Stimulated activated CD8-positive, alpha-beta memory T cell treated with anti-CD3 and anti-CD28 coated beads, Interleukin-4, amount 100 ng/mL, for 48 hours (primary cell): ENCODE measurements around the gene HAPLN3.

Experiments used
- DNase-seq: peaks from one replicate; pipeline ENCODE4 v3.0.0-alpha.2; 2020

The HAPLN3 gene

GRCh38 chr15:88891540-88892254 is 3.6 kb downstream of the HAPLN3 start:
- no peak for DNase-seq

GRCh38 chr15:88890495-88890894 is 4.8 kb downstream of the HAPLN3 start:
- no peak for DNase-seq

- DNase-seq = no peak
Observed at GRCh38 chr15:88888719-88889118, 6.6 kb downstream of the HAPLN3 start.

DNA sequence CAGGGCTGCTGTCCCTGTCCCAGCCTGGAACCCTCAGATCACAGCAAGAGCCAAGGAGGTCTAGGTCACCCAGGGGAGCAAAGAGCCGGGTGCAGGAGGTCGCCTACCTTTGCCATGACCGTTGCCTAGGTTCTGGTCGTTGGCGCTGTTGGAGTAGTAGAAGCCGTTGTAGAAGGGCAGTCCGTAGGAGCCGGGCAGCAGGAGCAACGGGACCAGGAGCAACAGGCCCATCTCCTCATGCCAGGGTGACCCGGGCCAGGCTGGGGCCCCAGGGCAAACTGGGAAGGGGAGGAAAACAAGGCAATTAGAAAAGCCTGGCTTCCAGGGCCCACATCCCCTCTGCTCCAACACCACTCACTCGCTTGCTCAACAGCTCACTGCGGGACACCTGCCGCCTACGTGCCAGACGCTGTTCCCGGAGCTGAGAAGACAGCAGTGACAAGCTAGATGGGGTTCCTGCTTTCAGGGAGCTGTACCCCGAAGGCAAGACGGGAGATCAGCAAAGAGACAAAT is 8.2 kb downstream of the HAPLN3 start:
- no peak for DNase-seq

GRCh38 chr15:88882785-88883184 is 12.6 kb downstream of the HAPLN3 start:
- no peak for DNase-seq

DNA sequence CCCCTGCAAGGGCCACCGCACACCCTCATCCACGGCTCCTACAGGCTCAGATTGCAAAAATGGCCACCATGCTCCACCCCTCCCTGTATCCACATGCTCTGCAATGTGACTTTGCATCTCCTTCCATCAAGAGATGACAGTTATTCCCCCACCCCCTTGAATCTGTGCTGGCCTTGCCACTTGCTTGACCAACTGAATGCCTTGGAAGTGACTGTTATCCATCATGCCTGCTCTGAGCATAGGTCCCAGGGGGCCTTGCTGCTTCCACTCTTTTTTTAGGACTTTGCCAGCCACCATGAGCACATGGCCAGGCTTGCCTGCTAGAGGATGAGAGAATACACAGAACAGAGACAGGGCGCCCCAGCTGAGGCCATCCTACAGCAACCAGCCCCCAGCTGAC is 13.6 kb downstream of the HAPLN3 start:
- DNase-seq = no peak

GRCh38 chr15:88880944-88881740 is 14.2 kb downstream of the HAPLN3 start:
- no peak for DNase-seq

DNA sequence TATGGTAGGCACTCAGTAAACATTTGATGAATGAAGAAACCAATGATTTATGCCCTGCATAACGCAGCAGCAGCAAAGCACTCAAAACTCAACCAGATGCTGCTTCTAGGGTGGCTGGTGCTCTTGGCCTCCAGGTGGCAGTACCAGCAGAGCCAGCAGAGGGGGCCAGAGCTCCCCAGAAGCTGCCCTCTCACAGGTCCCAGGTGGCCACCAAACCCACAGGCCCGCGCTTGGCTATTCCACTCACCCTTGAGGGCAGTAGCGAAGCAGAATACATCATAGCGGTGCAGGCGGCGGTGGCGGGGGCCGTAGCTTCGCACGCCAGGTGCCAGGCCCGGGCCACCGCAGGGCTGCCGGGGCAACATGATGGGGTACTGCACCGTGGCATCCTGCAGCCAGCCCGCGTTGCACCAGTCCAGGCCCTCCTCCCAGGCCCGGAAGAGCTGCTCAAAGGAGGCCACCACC is 16.6 kb downstream of the HAPLN3 start:
- peak; percentile 60 for DNase-seq

GRCh38 chr15:88877906-88878305 is 17.4 kb downstream of the HAPLN3 start:
- no peak for DNase-seq

DNA sequence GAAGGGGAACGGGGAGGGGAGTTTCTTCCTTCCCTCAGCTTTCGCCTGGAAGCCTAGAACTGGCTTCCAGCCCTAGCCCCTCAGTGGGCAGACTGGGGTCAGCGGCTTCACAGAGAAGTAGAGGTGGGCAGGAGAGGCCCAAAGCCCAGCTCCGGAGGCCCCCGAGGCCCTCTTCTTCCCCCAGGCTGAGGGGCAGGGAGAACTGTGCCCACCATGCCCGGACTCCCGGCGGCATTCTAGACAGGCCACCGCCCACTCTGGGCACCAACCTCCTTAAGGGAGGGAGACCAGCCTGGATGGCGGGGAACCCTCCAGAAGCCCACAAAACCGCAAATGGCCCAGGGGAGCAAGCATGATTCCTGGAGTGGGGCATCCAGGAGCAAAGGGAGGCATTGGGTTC is 17.9 kb downstream of the HAPLN3 start:
- DNase-seq = no peak

- DNase-seq = no peak
Observed at GRCh38 chr15:88876573-88876972, 18.8 kb downstream of the HAPLN3 start.

- DNase-seq = no peak
Observed at GRCh38 chr15:88874684-88875083, 20.7 kb downstream of the HAPLN3 start.

- no peak for DNase-seq
Observed at GRCh38 chr15:88874275-88874674, 21.1 kb downstream of the HAPLN3 start.

DNA sequence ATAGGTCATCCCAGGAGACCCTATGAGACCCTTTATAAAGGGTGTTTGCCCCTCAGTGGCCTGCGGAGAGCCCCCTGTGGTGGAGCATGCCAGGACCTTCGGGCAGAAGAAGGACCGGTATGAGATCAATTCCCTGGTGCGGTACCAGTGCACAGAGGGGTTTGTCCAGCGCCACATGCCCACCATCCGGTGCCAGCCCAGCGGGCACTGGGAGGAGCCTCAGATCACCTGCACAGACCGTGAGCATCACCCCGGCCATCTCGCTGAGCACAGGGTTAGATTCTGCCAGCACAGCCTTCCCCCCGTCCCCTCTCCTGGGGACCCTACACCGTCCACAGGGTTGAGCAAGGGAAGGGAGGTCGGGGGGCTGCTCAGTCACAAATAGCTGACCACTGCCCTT is 21.6 kb downstream of the HAPLN3 start:
- no peak for DNase-seq

DNA sequence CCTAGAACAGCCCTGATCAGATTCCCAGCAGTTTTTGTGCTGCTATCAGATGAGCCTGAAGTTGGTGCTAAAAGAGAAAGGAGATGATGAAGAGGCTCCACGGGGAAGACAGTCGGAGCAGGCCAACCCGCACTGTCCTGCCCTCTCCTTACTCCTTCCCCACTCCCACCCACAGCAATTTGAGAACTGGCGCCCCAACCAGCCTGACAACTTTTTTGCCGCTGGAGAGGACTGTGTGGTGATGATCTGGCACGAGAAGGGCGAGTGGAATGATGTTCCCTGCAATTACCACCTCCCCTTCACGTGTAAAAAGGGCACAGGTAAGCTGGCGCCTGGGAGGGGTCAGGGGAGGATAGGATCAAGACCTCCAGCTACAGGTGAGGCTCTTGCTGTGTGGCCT is 22.6 kb downstream of the HAPLN3 start:
- no peak for DNase-seq

- DNase-seq = no peak
Observed at GRCh38 chr15:88872106-88872505, 23.2 kb downstream of the HAPLN3 start.

DNA sequence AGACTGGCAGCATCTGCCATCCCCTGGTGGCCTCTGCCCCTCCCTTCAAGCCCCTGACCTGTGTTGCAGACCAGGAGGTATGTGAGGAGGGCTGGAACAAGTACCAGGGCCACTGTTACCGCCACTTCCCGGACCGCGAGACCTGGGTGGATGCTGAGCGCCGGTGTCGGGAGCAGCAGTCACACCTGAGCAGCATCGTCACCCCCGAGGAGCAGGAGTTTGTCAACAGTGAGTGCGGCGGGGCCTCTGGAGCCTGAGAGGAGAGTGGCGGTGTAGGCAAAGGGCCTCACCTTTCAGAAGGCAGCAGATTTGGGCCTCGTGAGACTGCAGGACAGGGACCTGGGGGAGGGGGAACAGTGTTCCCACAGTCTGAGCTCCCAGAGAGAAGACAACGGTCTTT is 24.0 kb downstream of the HAPLN3 start:
- DNase-seq = no peak

GRCh38 chr15:88866295-88866881 is 29.0 kb downstream of the HAPLN3 start:
- DNase-seq = no peak

DNA sequence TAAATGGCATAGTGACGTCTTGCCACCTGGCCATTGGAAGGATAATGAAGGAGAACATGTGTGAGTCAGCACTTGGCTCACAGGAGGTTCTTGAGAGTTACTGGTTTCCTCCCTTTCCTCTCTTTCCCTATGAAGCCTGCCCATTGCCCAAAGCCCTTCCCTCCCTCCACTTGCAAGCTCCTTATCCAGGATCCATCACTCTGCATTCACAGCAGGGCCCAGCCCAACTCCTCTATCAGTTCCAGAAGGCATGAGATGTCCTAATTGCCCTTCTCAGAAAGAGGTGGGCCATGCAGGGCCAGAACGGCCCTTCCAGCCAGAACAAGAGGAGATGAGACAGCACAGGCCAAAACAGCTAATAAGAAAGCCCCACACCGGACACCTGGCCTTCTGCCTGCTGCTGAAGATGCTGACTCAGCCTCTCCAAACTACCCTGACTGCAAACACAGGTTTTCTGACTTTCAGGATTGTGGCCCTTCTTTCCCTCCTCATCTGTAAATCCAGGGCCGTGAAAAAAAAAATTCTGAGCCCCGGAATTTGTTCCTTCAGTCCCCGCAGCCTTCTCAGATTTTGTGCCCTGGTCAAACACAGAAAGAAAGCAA is 29.7 kb downstream of the HAPLN3 start:
- DNase-seq = no peak

DNA sequence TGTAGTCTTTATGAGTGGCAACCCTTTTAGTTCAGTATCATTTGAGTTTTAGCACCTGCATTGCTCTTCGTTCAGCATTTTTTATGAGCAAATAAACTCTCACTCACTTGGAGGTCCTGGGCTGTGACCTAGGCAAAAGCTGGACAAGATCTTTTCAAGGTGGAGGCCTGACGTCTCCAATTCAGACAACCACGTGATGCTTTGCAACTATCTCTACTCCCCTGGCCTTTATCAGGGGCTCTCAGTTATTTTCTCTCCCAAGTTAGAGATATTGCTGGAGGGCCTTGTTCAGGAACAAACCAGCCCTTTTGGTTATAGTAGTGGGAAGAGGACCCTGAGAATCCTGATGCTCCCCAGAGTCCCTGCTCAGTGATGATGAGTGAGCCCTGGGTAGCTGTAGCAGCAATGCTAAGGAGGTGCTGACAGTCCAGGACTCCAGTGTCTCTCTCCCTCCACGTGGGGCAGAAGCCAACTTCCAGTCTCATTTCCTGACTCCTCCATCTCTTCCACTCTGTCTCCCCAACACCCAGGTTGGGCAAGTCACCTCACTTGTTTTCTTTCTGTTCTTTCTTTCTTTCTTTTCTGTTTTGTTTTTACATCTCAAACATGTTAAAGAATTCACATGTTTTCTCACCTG is 30.4 kb downstream of the HAPLN3 start:
- DNase-seq = no peak

GRCh38 chr15:88863412-88863811 is 31.9 kb downstream of the HAPLN3 start:
- DNase-seq = no peak

DNA sequence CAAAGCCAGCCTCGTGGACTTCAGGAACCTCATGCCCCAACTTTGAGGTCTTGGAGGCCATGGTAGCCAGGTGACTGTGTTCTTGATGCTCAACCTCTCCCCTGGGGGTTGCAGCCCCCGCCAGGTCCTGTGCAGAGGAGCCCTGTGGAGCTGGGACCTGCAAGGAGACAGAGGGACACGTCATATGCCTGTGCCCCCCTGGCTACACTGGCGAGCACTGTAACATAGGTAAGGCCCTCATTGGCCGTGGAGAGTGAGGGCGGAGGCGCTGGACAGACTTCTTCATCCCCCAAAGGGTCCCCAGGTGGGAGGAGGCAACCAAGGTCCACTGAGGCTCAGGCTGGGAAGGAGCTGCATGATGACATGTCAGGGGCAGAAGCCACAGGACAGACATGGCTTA is 35.1 kb downstream of the HAPLN3 start:
- DNase-seq = no peak

DNA sequence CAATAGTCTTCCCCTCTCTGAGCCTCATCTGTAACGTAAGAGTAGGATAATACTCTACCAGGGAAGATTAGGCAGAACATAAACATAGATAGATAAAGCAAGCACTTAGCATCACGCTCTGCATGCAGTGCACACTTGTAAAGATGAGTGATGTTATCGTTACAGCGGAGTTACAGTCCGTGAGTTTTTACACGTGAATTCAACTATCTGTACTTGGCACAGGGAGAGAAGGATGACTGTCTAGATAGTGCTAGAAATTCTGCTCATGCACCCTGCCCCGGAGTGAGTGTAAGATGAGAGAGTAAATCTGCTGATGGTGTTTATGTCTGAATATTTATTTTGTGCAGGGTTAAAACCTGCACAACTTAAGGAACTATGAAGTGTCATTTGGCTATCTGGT is 35.8 kb downstream of the HAPLN3 start:
- no peak for DNase-seq
